PC-9 (cell line): Measurements from ENCODE around the gene RPL10A. TPM values are rescaled to one million over a fixed set of nuclear protein-coding genes. Genes with fewer than 3 reads are reported as not detected.

ENCODE experiments used
- BruUV-seq: library from RNA; stranded (reverse); fragments of 400-500 nt; replicated peaks from 2 replicates; lab custom pipeline; 2021; lab: Mats Ljungman, UMichigan
- CTCF ChIA-PET: fragments of 300-600 bp; sonication (Branson Sonifier 250); formaldehyde crosslinking; loops from one replicate; lab custom pipeline; 2022; ENCODE audit warnings: antibody characterized with exemption; lab: Charles Lee
- POLR2A ChIA-PET: fragments of 300-600 bp; sonication (Branson Sonifier 250); formaldehyde crosslinking; loops from one replicate; lab custom pipeline; 2022; ENCODE audit warnings: antibody characterized with exemption; ENCODE audit not compliant: unreplicated experiment; lab: Charles Lee
- DNase-seq, 2 experiments: peaks; one replicate each; pipeline versions ENCODE4 v3.0.0 to v3.0.0-alpha.2; 2015 to 2022; ENCODE audit warnings: mixed read lengths in 1 of 2
- H2AFZ ChIP-seq: fragments of 200-600 bp; sonication (generic); 2 replicates; pipeline ENCODE4 v1.8.1; 2017; ENCODE audit warnings: antibody characterized with exemption
- H3F3A ChIP-seq: fragments of 200-600 bp; sonication (generic); 2 replicates; pipeline ENCODE4 v1.8.1; 2017; ENCODE audit warnings: antibody characterized with exemption, mild to moderate bottlenecking, low read depth; ENCODE audit not compliant: insufficient read depth
- H3K27ac ChIP-seq: fragments of 200-600 bp; sonication (generic); 2 replicates; pipeline ENCODE4 v1.6.1; 2016; ENCODE audit warnings: mixed run types
- H3K27me3 ChIP-seq: fragments of 200-600 bp; sonication (generic); 2 replicates; pipeline ENCODE4 v1.6.1; 2016; ENCODE audit warnings: low read depth, mixed run types; ENCODE audit not compliant: insufficient read depth
- H3K36me3 ChIP-seq: fragments of 200-600 bp; sonication (generic); 2 replicates; pipeline ENCODE4 v1.6.1; 2016; ENCODE audit warnings: low read depth, mixed run types
- H3K4me1 ChIP-seq: fragments of 200-600 bp; sonication (generic); replicated peaks from 2 replicates; pipeline ENCODE4 v1.6.1; 2016; ENCODE audit warnings: mixed run types; ENCODE audit not compliant: insufficient read depth
- H3K4me2 ChIP-seq: fragments of 200-600 bp; sonication (generic); 2 replicates; pipeline ENCODE4 v1.6.1; 2017; ENCODE audit warnings: mixed run types
- H3K4me3 ChIP-seq: fragments of 200-600 bp; sonication (generic); 2 replicates; pipeline ENCODE4 v1.6.1; 2016; ENCODE audit warnings: mixed run types
- H3K79me2 ChIP-seq: fragments of 200-600 bp; sonication (generic); 2 replicates; pipeline ENCODE4 v1.6.1; 2017; ENCODE audit warnings: low read depth, mixed run types
- H3K9me2 ChIP-seq: fragments of 200-600 bp; sonication (generic); 2 replicates; pipeline ENCODE4 v1.8.1; 2017; ENCODE audit warnings: mild to moderate bottlenecking; ENCODE audit not compliant: insufficient read depth
- H3K9me3 ChIP-seq: fragments of 200-600 bp; sonication (generic); 2 replicates; pipeline ENCODE4 v1.8.1; 2016; ENCODE audit warnings: low read depth; ENCODE audit not compliant: insufficient read depth
- H4K20me1 ChIP-seq: fragments of 200-600 bp; sonication (generic); 2 replicates; pipeline ENCODE4 v1.8.1; 2017; ENCODE audit not compliant: insufficient read depth
- EZH2 ChIP-seq: fragments of 200-600 bp; sonication (generic); IDR thresholded peaks from 2 replicates; pipeline ENCODE4 v1.8.0; 2017; ENCODE audit warnings: antibody characterized with exemption, low read depth
- intact Hi-C: fragments of 100-400 bp; cut with micrococcal nuclease; formaldehyde crosslinking; loops from one replicate; pipeline ENCODE4 v1.10.0; 2022; ENCODE audit not compliant: unreplicated experiment
- microRNA-seq: library from miRNA; unstranded; fragments of <30 nt; microRNA quantifications from one replicate; pipeline ENCODE4 v1.2.0, GENCODE V29; 2021; ENCODE audit warnings: borderline number of aligned reads, borderline replicate concordance
- total RNA-seq: library from RNA; stranded (reverse); gene quantifications from 2 replicates; pipeline ENCODE4 v1.2.3, GENCODE V29; 2021
- TF ChIP-seq, protein P1 (sequence below): fragments of 200-600 bp; sonication (generic); conservative IDR thresholded peaks from 2 replicates; pipeline ENCODE4 v1.6.1; 2017; ENCODE audit warnings: mixed run types, antibody characterized with exemption, mild to moderate bottlenecking, moderate library complexity

Gene RPL10A
- total RNA-seq, 1 experiment from 2014 or later = 1,335 TPM

DNA sequence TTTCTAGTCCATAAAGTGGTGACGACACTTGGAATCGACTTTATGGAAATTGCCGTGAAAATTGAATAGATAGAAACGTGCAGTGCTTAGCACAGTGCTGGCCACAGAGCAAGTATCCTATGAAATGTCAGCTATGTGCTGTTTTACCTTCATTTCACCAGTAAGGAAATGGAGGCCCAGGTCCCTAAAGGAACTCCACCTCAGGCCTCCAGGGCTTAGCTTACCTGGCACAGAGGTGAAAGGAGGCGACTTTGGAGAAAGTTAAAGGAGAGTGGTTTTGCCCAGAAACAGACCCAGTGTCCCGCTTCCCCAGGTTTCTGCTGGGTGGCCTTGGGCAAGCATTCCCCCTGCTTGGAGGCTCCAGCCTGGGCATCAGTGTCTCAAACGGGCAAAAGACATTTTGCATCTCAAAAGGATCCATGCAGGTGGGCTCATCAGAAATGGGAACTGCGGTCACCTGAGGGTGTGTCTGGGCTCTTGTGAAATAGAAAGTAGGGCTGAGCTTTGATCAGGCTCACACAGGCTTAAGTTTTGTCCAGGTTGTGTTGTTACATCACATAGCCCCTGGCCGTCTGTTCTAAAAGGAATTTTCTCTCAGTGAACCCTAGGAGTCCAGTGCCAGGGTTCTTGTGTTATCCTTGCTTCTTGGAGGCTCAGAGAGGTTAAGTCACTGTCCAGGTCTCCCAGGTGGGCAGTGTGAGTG lies 51.3 kb downstream of the RPL10A start:
- H2AFZ ChIP-seq = no peak overlapping the region
- H3K4me3 ChIP-seq = no peak overlapping the region
- no peak overlapping the region for H3K27ac ChIP-seq
- H3K4me2 ChIP-seq = peak overlapping the region; percentile 19; the same call in 1 of the 2 replicates
- no peaks in the 10 kb centered on the region for H4K20me1 ChIP-seq
- H3F3A ChIP-seq = peaks cover 4% of the 10 kb centered on the region; the same call in 1 of the 2 replicates
- CTCF ChIA-PET = interaction anchor here (0.6 kb wide), 1 partner anchor 99 kb away, joined by 5 read pairs; no protein-coding TSS in a partner anchor
- DNase-seq = peak in 1 of 2 experiments; percentile 66
- H3K36me3 ChIP-seq = no peaks in the 10 kb centered on the region
- H3K9me3 ChIP-seq = no peaks in the 10 kb centered on the region
- POLR2A ChIA-PET = no interaction called here
- no peaks in the 10 kb centered on the region for H3K27me3 ChIP-seq
- TF ChIP-seq, protein P1, sequence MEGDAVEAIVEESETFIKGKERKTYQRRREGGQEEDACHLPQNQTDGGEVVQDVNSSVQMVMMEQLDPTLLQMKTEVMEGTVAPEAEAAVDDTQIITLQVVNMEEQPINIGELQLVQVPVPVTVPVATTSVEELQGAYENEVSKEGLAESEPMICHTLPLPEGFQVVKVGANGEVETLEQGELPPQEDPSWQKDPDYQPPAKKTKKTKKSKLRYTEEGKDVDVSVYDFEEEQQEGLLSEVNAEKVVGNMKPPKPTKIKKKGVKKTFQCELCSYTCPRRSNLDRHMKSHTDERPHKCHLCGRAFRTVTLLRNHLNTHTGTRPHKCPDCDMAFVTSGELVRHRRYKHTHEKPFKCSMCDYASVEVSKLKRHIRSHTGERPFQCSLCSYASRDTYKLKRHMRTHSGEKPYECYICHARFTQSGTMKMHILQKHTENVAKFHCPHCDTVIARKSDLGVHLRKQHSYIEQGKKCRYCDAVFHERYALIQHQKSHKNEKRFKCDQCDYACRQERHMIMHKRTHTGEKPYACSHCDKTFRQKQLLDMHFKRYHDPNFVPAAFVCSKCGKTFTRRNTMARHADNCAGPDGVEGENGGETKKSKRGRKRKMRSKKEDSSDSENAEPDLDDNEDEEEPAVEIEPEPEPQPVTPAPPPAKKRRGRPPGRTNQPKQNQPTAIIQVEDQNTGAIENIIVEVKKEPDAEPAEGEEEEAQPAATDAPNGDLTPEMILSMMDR = no peak
- TF ChIP-seq EZH2 = no peak
- intact Hi-C loops = loop anchor here (5.0 to 10.0 kb wide), 2 partner anchors 63 to 575 kb away; no protein-coding TSS in a partner anchor
- H3K4me1 ChIP-seq = 0 out of 2 replicates have a peak, but pooled peaks cover 12% of the 10 kb centered on the region
- no TSS peak for BruUV-seq
- no peaks in the 10 kb centered on the region for H3K9me2 ChIP-seq
- no peaks in the 10 kb centered on the region for H3K79me2 ChIP-seq

Small RNAs within 50 kb of the gene (microRNA-seq; reads per million reads assigned to microRNA genes)
- gene MIR7111 = not detected

Other genes with a start within 250 kb of the RPL10A start
- 38.8 and 39.9 TPM in 2 replicates for gene ZNF76, start 208.7 kb upstream of the RPL10A start, total RNA-seq
- 19.6 and 27.0 TPM in 2 replicates for gene DEF6, start 170.6 kb upstream of the RPL10A start, total RNA-seq
- gene PPARD, start 125.8 kb upstream of the RPL10A start, total RNA-seq = 18.8 and 24.7 TPM in 2 replicates
- 6.9 and 9.6 TPM in 2 replicates for gene FANCE, start 16.1 kb upstream of the RPL10A start, total RNA-seq
- 33.1 and 40.1 TPM in 2 replicates for gene TEAD3, start 28.7 kb downstream of the RPL10A start, total RNA-seq
- gene TULP1, start 44.5 kb downstream of the RPL10A start, total RNA-seq = not detected in 2 replicates
- 3.9 and 5.0 TPM in 2 replicates for gene FKBP5, start 220.5 kb downstream of the RPL10A start, total RNA-seq